Suppressor macrophage treated with lipopolysaccharide for 4 hours (primary cell): Measurements from ENCODE around the gene ZNF793.

ENCODE experiments used
- DNase-seq: peaks from one replicate; pipeline ENCODE4 v3.0.0-alpha.2; 2020

Gene ZNF793

GRCh38 chr19:37572203-37572602 lies 65.5 kb downstream of the ZNF793 start:
- peak; percentile 19 for DNase-seq

GRCh38 chr19:37583340-37583739 lies 76.6 kb downstream of the ZNF793 start:
- DNase-seq, result no peak
